Naive thymus-derived CD8-positive, alpha-beta T cell (primary cell): ENCODE data around the gene CRYM. TPM values are rescaled to one million over a fixed set of nuclear protein-coding genes. Genes with fewer than 3 reads are reported as not detected.

Source experiments
- ATAC-seq, 2 donors: fragments of 150-1000 bp; cut with Tn5 transposase in 1 of 2; sonication (Bioruptor Pico), chemical (Tn5 transposase) in 1 of 2; 1 replicate in 1 of 2; 2 replicates in 1 of 2; pipeline ENCODE4 v1.10.0; 2021; ENCODE audit warnings: mild to moderate bottlenecking in 2 of 2, moderate library complexity in 2 of 2
- POLR2A ChIA-PET: fragments of 350-600 bp; sonication (Branson Sonifier 250); formaldehyde crosslinking; loops from one replicate; lab custom pipeline; 2021; ENCODE audit warnings: antibody characterized with exemption; lab: Charles Lee
- DNase-seq, 10 donors: peaks; one replicate each; pipeline versions ENCODE4 v3.0.0 to v3.0.0-alpha.2; 2020 to 2022
- H3K27ac Mint-ChIP-seq, 10 donors: one replicate each; pipeline ENCODE4 v1.8.0; 2020 to 2022; ENCODE audit warnings: mild to moderate bottlenecking in 10 of 10, mixed read lengths in 10 of 10, moderate library complexity in 4 of 10, inconsistent platforms in 1 of 10
- H3K27me3 Mint-ChIP-seq, 5 donors: one replicate each; pipeline ENCODE4 v1.8.0; 2021 to 2022; ENCODE audit warnings: mixed read lengths in 5 of 5
- H3K36me3 Mint-ChIP-seq, 3 donors: one replicate each; pipeline ENCODE4 v1.8.0; 2020 to 2022; ENCODE audit warnings: mixed read lengths in 3 of 3, mild to moderate bottlenecking in 2 of 3, inconsistent platforms in 1 of 3
- H3K4me1 Mint-ChIP-seq, 4 donors: one replicate each; pipeline ENCODE4 v1.8.0; 2021 to 2022; ENCODE audit warnings: mixed read lengths in 4 of 4
- H3K4me3 Mint-ChIP-seq, 10 donors: one replicate each; pipeline ENCODE4 v1.8.0; 2020 to 2022; ENCODE audit warnings: mild to moderate bottlenecking in 10 of 10, mixed read lengths in 10 of 10, moderate library complexity in 6 of 10, inconsistent platforms in 1 of 10
- H3K9me3 Mint-ChIP-seq, 9 donors: one replicate each; pipeline ENCODE4 v1.8.0; 2020 to 2022; ENCODE audit warnings: mixed read lengths in 9 of 9, mild to moderate bottlenecking in 3 of 9, inconsistent platforms in 1 of 9, moderate library complexity in 1 of 9
- polyA plus RNA-seq, 3 donors: library from polyadenylated mRNA; unstranded; fragments of 300-500 nt; fragmentation: Illumina TruSeq; gene quantifications; one replicate each; pipeline ENCODE4 v1.2.3, GENCODE V29; 2021
- total RNA-seq, 8 experiments: library from RNA in 2 of 8; stranded (reverse) in 2 of 8; gene quantifications; one replicate each; pipeline ENCODE4 v1.2.3 and lab custom pipeline; 2021 to 2026

CRYM gene
- total and polyA plus RNA-seq, 5 experiments from 2014 or later: not detected

GRCh38 chr16:21228361-21228872 lies 49.7 kb downstream of the CRYM start:
- H3K27ac Mint-ChIP-seq: no peak overlapping the region
- peaks cover 0 to 2% (median 0%) of the 10 kb centered on the region in 9 donors for H3K9me3 Mint-ChIP-seq
- POLR2A ChIA-PET: no interaction called here
- H3K27me3 Mint-ChIP-seq: peaks cover 15 to 76% (median 24%) of the 10 kb centered on the region in 5 donors
- no peak for DNase-seq
- H3K4me1 Mint-ChIP-seq: no peaks in the 10 kb centered on the region
- no peaks in the 10 kb centered on the region for H3K36me3 Mint-ChIP-seq
- no peak for ATAC-seq
- no peak overlapping the region for H3K4me3 Mint-ChIP-seq

GRCh38 chr16:21227866-21228265 lies 50.2 kb downstream of the CRYM start:
- POLR2A ChIA-PET: no interaction called here
- peaks cover 11 to 76% (median 27%) of the 10 kb centered on the region in 5 donors for H3K27me3 Mint-ChIP-seq
- no peak overlapping the region for H3K4me3 Mint-ChIP-seq
- peaks cover 0 to 2% (median 0%) of the 10 kb centered on the region in 9 donors for H3K9me3 Mint-ChIP-seq
- no peak for DNase-seq
- H3K4me1 Mint-ChIP-seq: no peaks in the 10 kb centered on the region
- H3K27ac Mint-ChIP-seq: no peak overlapping the region
- ATAC-seq: no peak
- H3K36me3 Mint-ChIP-seq: no peaks in the 10 kb centered on the region

GRCh38 chr16:21226749-21227148 lies 51.3 kb downstream of the CRYM start:
- Mint-ChIP-seq H3K9me3 (peaks cover 0 to 2% (median 0%) of the 10 kb centered on the region in 9 donors), H3K36me3 (no peaks in the 10 kb centered on the region), H3K4me3 (no peak overlapping the region), H3K4me1 (no peaks in the 10 kb centered on the region), H3K27ac (no peak overlapping the region), H3K27me3 (peaks cover 10 to 72% (median 32%) of the 10 kb centered on the region in 5 donors)
- DNase-seq (no peak), ATAC-seq (no peak)
- POLR2A ChIA-PET: no interaction called here

GRCh38 chr16:21224800-21225199 lies 53.3 kb downstream of the CRYM start:
- DNase-seq: no peak
- Mint-ChIP-seq H3K36me3 (no peaks in the 10 kb centered on the region), H3K27ac (no peak overlapping the region), H3K4me3 (no peak overlapping the region), H3K9me3 (peaks cover 0 to 2% (median 0%) of the 10 kb centered on the region in 9 donors), H3K4me1 (no peaks in the 10 kb centered on the region), H3K27me3 (peaks cover 16 to 72% (median 40%) of the 10 kb centered on the region in 5 donors)
- POLR2A ChIA-PET: no interaction called here
- ATAC-seq: no peak

- Mint-ChIP-seq H3K36me3 (no peaks in the 10 kb centered on the region), H3K4me3 (no peak overlapping the region), H3K27me3 (peaks cover 16 to 62% (median 36%) of the 10 kb centered on the region in 5 donors)
Measured at GRCh38 chr16:21223787-21224186, 54.3 kb downstream of the CRYM start.

GRCh38 chr16:21222495-21223337 lies 55.4 kb downstream of the CRYM start:
- Mint-ChIP-seq H3K36me3 (no peaks in the 10 kb centered on the region), H3K9me3 (peaks cover 0 to 2% (median 0%) of the 10 kb centered on the region in 9 donors), H3K4me3 (no peak overlapping the region), H3K4me1 (no peaks in the 10 kb centered on the region), H3K27ac (no peak overlapping the region), H3K27me3 (peaks cover 14 to 63% (median 37%) of the 10 kb centered on the region in 5 donors)
- no peak for DNase-seq
- POLR2A ChIA-PET: no interaction called here
- ATAC-seq: no peak

More at GRCh38 chr16:21223787-21224186, 54.3 kb downstream of the CRYM start:
- Mint-ChIP-seq H3K27ac (no peak overlapping the region), H3K4me1 (no peaks in the 10 kb centered on the region), H3K9me3 (peaks cover 0 to 2% (median 0%) of the 10 kb centered on the region in 9 donors)
- DNase-seq (no peak), ATAC-seq (no peak)
- POLR2A ChIA-PET: no interaction called here

- H3K27ac Mint-ChIP-seq: no peak overlapping the region
- DNase-seq (no peak), ATAC-seq (no peak)
- H3K36me3 Mint-ChIP-seq: no peaks in the 10 kb centered on the region
- H3K4me1 Mint-ChIP-seq: no peaks in the 10 kb centered on the region
- POLR2A ChIA-PET: no interaction called here
- H3K4me3 Mint-ChIP-seq: no peak overlapping the region
- H3K27me3 Mint-ChIP-seq: peaks cover 15 to 55% (median 34%) of the 10 kb centered on the region in 5 donors
- no peaks in the 10 kb centered on the region for H3K9me3 Mint-ChIP-seq
Measured at GRCh38 chr16:21219551-21219950, 58.5 kb downstream of the CRYM start.

- POLR2A ChIA-PET: no interaction called here
Measured at GRCh38 chr16:21218153-21218552, 59.9 kb downstream of the CRYM start.

GRCh38 chr16:21217121-21217520 lies 61.0 kb downstream of the CRYM start:
- Mint-ChIP-seq H3K27ac (peak overlapping the region in 1 of 10 donors; percentile 67), H3K4me3 (no peak overlapping the region), H3K9me3 (no peaks in the 10 kb centered on the region), H3K27me3 (peaks cover 15 to 47% (median 29%) of the 10 kb centered on the region in 5 donors), H3K4me1 (no peaks in the 10 kb centered on the region), H3K36me3 (no peaks in the 10 kb centered on the region)
- DNase-seq (no peak), ATAC-seq (no peak)
- POLR2A ChIA-PET: no interaction called here

More at GRCh38 chr16:21218153-21218552, 59.9 kb downstream of the CRYM start:
- Mint-ChIP-seq H3K36me3 (no peaks in the 10 kb centered on the region), H3K27ac (peak overlapping the region in 1 of 10 donors; percentile 34), H3K4me1 (no peaks in the 10 kb centered on the region), H3K27me3 (peaks cover 15 to 53% (median 33%) of the 10 kb centered on the region in 5 donors), H3K9me3 (no peaks in the 10 kb centered on the region), H3K4me3 (no peak overlapping the region)
- ATAC-seq (no peak), DNase-seq (no peak)

- POLR2A ChIA-PET: no interaction called here
- no peaks in the 10 kb centered on the region for H3K9me3 Mint-ChIP-seq
- DNase-seq (no peak), ATAC-seq (no peak)
- no peak overlapping the region for H3K4me3 Mint-ChIP-seq
- no peaks in the 10 kb centered on the region for H3K36me3 Mint-ChIP-seq
- peaks cover 14 to 32% (median 21%) of the 10 kb centered on the region in 5 donors for H3K27me3 Mint-ChIP-seq
- no peaks in the 10 kb centered on the region for H3K4me1 Mint-ChIP-seq
- no peak overlapping the region for H3K27ac Mint-ChIP-seq
Measured at GRCh38 chr16:21214086-21214485, 64.0 kb downstream of the CRYM start.

GRCh38 chr16:21211486-21211885 lies 66.6 kb downstream of the CRYM start, which contains the start of gene ZP2:
Gene ZP2, minus strand, starts transcription at chr16:21211574. Its CDS starts 27 bp downstream, at chr16:21211547.
- Mint-ChIP-seq H3K9me3 (no peaks in the 10 kb centered on the region), H3K4me3 (no peak within 1 kb of the TSS), H3K27ac (no peak within 1 kb of the TSS), H3K27me3 (peaks cover 14 to 22% (median 20%) of the 10 kb centered on the region in 5 donors), H3K36me3 (no peaks in the 10 kb centered on the region), H3K4me1 (no peaks in the 10 kb centered on the region)
- DNase-seq (no peak), ATAC-seq (no peak)
- POLR2A ChIA-PET: no interaction called here
